GM18498 (cell line): ENCODE measurements around the gene NPIPB9.

ENCODE experiments used
- ATAC-seq: cut with Tn5 transposase; IDR thresholded peaks from one replicate; pipeline ENCODE4 v1.9.1; 2021; ENCODE audit warnings: mild to moderate bottlenecking, moderate library complexity; ENCODE audit not compliant: unreplicated experiment

The NPIPB9 gene

DNA sequence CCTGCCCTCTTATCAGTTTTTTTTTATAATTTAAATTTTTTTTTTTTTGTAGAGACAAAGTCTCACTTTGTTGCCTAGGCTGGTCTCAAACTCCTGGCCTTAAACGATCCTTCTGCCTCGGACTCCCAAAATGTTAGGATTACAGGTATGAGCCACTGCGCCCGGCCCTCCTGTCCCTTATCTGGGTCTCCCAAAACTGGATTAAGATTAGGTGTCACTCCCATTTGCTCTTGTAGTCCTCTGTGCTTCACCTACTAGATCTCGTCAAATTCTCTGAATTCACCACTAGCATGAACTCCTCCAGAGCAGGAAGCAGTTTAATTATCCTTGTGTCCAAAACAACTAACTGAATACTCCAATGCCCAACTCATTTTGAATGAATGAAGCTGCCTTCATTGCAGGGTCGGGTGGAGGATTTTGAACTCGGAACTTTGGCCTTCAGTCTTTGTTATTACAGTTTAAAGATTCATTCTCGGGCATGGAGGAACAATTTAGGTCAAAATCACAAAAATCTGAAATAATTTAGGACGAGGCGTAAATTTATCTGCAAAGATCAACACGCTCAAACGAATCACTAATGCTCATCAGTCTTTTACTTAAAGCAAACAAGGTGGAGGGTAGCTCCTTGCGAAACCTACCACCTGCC is 70.4 kb downstream of the NPIPB9 start:
- ATAC-seq = no peak
